Left hindlimb (tissue), 1 donor: ENCODE data around the gene METTL8.

Experiments used
- DNase-seq: peaks from one replicate; pipeline ENCODE4 v3.0.0-alpha.2; 2018

METTL8 gene, protein sequence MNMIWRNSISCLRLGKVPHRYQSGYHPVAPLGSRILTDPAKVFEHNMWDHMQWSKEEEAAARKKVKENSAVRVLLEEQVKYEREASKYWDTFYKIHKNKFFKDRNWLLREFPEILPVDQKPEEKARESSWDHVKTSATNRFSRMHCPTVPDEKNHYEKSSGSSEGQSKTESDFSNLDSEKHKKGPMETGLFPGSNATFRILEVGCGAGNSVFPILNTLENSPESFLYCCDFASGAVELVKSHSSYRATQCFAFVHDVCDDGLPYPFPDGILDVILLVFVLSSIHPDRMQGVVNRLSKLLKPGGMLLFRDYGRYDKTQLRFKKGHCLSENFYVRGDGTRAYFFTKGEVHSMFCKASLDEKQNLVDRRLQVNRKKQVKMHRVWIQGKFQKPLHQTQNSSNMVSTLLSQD

DNA sequence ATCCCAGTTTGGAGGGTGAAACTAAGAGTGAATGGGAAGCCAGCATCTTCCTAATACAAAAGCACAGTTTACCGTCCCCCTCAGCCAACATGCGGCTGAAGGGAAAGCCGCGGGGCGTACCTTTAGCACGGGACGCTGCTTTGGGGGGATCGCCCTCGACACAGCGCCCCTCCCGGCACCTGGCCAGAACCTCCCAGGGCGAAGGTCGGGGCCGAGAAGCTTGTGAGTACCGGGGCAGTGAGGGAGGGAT lies at the start of gene METTL8:
Gene METTL8 (minus strand): TSS at position 228 of the 250 bp plus-strand sequence. CDS start 41,805 bp downstream, outside the sequence.
- DNase-seq = no peak

DNA sequence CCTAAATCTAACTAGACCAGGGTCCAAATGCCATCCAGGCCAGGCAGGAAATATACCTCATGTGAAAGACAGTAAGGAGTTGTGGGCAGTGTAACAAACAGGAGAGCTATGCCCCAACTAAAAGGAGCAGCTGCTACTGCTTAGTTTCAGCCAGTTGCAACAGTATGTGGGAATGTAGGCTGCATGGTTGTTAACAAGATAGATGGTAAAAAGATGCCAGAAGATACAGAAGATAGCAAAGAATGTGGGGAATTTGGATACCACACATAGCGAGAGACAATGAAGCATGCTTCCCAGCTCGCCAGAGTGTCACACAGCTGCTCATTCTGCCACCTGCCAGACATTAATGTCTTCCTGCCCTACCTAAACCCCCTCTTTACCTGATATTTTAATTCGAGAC lies 49.1 kb upstream of the METTL8 start:
- DNase-seq = peak; percentile 28

DNA sequence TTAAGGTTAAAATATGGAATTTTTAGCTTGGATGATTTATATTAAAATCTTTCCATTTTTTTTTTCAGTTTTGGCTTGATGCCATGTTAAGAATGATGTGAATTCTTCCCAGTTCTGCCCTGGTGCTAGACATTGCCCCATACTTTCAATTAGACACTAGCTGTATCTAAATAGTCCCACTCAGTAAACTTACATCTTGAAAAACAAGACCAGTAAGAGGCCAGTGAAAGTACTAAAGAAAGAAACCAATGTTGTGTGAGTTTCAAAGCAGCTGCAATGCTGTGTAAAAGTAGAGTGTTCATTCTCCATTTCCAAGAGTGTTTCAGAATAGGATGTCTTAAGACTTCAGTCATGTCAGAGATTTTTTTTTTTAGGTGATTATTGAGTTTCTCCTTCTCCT lies 48.5 kb upstream of the METTL8 start:
- no peak for DNase-seq

DNA sequence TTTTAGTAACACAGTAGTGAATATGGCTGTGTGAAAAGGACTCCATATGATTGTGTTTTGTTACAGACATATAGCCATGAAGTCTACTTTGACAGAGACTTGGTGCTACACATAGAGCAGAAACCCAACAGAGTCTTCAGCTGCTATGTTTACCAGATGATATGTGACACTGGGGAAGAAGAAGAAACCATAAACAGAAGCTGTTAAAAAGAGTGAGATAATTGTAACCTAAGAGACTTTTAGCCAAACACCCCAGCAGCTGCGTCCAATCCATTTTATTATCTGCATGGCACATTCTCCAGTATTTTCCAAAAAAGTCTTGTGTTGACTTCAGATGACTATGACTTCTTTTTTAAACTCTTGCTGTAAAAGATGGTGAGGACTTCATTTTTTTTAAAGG lies 47.1 kb upstream of the METTL8 start:
- DNase-seq = no peak

DNA sequence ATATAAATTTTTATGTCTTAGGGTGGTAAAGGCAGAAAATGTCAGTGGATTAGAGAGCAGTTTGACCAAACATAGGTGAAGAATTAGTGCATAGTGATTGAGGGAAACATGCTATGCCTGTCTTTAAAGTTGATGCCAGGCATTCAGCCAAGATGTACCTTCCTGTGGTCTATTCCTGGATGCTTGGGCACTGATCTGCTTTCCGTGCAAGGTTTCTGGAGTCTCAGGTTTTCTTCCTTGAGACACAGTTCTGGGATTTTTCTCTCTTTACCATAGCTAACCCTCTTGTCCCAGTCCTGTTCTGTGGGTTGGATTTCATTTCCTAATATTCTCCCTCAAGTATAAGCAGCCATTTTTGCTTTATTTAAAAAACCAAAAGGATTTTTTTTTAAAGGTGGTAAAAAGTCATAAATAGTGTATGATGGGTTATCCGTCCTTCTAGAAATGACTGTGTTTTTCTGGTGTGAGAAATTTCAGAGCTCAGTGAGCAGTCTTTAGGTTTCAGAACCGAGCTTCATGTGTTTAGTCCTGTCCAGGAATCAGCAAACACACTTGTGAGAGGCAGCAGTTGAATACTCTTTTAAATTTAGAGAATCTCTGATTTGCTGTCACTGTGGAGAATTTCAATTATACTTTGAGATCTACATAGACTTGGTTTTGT lies 45.5 kb upstream of the METTL8 start:
- DNase-seq = no peak

DNA sequence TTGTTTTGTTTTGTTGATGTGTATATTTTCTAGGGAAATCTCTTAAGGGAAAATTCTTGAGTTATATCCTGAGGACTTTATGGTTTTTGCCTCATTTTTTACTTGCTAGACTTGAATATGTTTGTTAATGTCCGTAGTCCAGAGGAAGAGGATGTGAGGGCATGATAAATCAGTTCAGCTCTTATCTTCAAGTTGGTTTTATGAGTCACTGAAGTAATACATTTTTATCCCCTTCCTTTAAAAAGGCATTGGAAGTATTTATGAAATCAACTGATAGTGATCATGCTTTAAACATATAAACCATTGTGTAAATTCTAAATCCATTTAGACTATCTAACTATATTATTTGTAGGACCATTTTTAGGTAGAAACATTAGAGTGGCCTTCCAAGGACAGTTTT lies 44.6 kb upstream of the METTL8 start:
- no peak for DNase-seq

DNA sequence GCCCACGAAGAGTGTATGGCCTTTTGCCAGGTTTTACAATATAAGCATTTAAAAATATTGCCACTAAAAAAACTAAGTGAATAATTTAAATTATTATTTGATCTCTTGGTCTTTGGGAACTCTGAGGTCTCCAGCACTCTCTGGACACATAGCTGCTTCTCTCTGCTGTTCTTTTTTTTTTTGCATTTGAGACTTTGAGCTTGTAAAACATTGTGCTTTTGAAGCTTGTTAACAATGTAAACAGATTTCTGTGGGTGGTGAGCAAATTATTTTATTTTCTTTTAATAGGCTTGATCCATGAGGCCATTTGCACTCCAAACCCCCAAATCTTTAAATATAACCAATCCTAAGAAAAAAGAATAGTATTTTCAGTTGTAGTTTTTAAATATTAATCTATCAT lies 42.2 kb upstream of the METTL8 start:
- no peak for DNase-seq

DNA sequence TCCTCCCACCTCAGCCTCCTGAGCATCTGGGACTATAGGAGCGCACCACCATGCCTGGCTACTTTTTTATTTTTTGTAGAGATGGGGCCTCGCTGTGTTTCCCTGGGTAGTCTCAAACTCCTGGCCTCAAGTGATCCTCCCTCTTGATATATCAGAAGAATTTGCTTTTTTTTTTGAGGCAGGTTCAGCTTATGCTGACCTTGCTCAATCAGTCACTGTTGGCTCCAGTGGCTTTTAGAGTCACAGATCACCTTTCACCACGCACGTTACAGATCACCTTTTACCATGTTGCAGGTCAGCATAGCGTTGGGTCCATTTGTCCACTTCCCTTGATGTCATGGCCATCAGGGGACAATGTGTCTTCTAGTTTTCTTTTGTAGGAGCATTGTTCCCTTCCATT lies 36.3 kb upstream of the METTL8 start:
- DNase-seq = no peak

DNA sequence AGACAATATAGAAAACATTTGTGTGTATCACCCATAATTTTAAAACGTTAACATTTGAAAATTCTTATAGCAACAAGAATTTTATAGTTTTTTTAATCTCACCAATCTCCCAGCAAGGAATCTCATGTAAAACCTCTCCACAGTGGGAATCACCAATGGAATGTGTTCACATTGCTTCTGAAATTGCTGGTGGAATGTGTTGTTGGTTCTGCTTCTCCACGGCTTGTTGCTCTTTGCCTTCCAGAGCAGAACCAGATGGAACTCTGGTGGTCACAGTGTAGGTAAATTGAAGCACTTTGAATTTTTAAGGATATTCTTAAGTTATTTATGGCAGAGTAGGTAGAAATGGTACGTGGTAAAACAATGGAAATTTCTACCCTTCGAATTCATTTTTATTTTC lies 35.4 kb upstream of the METTL8 start:
- DNase-seq = no peak

DNA sequence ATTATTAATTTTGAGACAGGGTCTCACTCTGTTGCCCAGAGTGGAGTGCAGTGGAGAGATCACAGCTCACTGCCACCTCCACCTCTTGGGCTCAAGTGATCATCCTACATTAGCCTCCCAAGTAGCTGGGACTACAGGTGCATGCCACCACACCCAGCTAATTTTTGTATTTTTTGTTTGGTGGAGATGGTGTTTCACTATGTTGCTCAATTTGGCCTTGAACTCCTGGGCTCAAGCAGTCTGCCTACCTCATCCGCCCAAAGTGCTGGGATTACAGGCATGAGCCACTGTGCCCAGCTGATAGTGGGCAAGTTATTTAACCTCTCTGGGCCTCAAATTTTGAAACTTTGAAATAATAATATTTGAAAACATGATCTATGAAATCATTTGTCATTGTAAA lies 26.7 kb upstream of the METTL8 start:
- DNase-seq = no peak

DNA sequence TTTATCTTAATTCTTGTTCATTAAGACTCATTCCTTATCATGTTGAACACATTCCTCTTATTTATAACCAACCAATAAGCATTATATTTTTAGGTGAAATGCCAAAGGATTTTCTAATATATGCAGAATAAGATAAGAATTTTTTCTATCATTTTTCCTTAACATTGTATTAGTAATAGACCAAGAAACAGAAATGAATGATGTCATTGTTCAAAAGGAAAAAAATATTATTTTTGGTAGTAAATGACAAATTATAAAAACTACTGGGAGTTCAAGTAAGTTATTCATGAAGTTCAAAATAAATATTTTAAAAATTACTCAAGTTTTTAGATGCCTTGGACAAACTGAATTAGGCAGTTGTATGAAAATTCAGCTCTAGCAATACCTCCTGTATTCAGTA lies 25.7 kb upstream of the METTL8 start:
- DNase-seq = no peak

DNA sequence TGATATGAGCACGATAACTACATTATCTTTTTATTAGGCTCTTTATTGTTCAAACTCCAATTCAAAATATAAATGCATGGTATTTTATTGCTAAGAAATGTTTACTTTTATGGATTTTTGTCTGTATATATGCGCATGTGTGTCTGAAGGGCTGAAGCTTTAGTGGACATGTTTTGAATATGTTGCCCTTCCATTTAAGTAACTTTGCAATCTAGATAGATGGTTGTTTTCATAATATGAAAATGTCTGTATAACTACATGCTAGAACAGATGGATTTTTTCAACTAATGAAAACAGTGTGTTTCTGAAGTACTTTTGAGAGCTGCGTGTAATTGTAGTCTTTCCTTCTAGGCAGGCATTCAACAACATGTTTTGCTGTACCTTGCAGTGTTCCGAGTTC lies 19.0 kb upstream of the METTL8 start:
- DNase-seq = no peak

DNA sequence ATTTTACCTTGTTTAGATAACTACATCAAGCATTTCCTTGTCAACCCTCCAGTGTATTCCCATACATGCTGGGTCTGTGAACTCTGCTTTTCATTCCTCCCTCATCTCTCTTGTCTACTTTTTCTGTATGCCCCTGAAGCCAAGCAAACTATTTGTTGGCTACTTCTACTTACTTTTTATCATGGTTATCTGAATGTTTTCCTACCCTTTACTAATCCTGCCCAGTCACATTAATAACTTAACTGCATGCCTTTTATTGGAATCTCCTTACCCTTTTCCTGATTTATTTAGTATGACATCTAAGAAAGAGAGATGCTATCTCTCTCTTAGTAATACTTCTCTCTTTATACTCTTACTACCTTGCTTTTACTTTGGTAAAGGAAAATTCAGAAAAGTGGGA lies 17.3 kb upstream of the METTL8 start:
- DNase-seq = no peak

DNA sequence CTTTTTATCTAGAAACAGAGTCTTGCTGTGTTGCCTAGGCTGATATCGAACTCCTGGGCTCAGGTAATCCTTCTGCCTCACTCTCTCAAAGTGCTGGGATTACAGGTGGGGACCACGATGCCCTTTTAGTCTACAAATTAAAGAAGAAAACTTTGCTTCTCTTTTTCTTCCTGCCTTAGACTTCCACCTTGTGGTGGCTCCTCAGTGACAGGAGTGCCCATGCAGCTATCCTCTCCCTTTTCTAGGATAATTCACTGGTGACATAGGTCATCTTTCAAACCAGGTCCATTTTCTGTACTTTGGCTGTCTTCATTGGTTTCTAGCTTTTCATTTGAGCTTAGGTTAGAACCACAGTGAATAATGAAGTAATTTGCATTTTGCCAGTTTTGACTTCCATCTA lies 13.9 kb upstream of the METTL8 start:
- no peak for DNase-seq

DNA sequence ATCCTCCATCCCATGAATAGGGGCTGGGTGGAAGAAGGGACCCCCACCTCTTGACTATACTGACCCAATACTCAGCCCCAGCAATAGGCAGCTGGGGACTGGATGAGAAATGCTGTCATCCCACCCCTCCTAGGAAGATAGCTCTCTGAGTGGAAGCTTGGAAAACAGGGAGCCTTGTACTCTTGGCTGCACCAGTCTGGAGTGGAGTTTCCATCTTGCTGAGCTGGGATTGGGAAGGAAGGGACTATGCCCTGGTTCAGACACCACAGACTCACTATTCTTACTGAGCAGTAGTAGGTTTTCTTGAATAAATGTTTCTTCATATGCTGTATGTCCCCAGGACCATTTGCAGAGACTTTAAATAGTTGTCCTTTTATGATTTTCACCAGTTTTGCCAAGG lies 7.7 kb upstream of the METTL8 start:
- no peak for DNase-seq

DNA sequence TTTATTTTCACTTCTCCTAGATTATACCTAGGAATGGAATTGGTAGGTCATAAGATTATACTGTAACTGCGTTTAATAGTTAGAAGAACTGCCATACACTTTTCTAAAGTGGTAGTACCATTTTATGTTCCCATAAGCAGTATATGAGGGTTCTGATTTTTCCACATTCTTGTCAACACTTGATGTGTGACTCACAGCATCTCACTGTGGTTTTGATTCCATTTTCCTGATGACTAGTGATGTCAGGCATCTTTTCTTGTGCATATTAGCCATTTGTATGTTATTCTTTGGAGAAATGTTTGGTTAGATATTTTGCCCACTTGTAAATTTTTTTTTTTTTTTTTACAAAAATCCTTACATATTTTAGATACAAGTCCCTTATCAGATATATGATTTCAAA lies 2.5 kb upstream of the METTL8 start:
- DNase-seq = no peak

DNA sequence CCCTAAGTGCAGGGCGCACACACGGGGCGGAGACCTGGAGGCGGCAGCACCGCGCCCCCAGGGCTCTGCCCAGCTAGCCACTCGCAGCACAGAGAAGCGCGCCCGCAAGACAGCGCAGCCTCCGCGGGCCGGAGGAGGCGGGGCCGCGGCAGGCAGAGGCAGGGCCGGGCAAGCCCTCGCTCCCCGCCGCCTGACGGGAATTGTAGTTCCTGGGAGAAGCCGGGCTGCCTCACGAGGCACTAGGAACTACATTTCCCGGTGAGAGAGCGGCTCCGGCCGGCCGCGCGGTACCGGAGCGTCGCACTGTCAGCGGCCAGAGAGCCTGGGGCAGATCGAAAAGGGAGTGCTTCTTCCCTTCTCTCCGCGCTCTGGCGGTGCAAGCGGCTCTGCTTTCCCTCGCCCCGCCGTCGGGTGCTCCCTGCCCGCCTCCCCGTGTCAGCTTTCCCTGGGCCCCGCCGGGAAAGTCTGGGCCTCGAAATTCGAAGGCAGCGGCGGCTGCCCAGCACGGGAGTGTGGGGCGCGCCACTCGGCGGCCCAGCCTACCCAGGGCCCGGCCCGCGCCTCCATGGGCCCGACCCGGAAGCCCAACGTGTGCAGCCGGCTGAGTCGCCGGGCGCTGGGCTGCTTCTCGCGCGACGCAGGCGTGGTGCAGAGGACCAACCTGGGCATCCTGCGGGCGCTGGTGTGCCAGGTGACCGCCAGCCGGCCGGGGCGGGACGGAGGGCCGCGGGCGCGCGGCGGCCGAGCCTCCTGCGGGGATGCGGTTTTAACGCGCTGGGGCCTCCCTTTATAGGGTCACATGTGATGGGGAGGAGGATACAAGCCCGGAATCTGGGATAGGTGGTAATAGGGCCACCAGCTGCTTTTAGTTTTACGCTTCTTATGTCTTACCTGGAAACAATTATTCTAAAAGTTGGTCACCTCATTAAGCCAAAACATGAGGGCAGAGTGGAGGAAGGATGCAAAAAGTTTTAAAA lies 511 bp upstream of the METTL8 start, which contains the start of gene DCAF17:
Gene DCAF17 (plus strand): TSS at position 214 of the 977 bp plus-strand sequence. CDS start 352 bp downstream, at position 566.
- DNase-seq = peak; percentile 97

DNA sequence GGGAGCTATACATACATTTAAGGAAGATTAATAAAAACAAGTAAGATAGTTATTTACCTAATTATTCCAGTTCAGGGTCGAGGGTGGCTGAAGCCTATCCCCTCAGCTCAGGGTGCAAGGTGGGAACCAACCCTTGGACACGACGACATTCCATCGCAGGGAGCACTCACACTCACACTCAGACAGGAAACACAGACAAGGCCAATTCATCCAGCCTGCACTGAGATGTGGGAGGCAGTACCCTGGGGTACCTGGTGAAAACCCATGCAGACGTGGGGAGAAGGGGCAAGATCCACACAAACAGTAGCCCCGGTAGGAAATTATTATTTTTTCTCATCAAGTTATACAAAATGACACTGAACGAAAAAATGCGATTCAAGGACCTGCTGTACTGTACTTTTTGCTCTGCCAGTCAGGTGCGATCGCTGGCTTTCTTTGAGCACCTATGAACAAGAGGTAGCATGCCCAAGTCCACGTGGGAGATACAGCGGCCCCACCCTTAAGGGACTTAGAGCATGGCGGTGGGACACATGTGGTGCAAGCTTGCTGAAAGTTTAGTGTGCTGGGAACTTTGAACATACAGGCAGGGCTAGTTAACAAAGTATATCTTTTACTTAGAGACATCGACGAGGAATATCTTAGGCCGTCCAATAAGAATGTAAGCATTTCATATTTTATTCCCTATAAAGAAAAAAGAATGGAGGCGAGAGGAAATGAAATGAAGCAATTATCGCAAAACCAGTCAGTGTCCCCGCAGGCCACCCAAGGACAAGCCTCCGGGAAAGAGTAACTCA lies 624 bp downstream of the METTL8 start:
- DNase-seq = no peak

DNA sequence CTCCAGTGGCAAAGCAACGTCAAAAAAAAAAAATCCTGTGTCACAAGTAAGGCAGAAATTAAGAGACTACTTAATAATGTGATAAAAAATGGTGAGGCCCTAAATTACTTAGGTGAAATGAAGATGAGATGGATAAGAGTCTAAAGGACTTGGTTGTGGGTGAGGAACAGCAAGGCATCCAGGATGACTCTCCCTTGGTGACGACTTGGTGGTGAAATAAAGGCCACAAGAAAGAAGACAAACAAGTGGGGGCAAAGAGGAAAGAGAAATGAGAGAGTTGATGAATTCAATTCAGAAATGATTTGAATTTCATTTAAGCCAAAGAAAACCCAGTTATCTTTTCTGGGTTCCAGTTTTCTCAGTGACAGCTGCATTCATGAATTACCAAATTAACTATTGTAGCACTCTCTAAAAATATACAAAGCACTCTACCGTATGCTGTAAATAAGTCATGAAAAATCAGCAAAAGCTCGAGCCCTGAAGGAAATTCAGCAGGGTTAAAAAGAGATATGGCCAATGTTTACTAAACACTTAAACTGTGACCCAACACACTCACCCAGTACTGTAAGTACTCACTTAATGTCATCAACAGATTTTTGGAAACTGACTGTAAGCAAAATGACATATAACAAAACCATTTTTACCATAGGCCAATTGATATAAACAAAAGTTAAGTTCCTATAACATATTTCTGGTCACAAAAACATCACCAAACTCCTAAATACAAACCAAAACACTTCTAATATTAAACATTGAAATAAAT lies 1.4 kb downstream of the METTL8 start:
- no peak for DNase-seq

DNA sequence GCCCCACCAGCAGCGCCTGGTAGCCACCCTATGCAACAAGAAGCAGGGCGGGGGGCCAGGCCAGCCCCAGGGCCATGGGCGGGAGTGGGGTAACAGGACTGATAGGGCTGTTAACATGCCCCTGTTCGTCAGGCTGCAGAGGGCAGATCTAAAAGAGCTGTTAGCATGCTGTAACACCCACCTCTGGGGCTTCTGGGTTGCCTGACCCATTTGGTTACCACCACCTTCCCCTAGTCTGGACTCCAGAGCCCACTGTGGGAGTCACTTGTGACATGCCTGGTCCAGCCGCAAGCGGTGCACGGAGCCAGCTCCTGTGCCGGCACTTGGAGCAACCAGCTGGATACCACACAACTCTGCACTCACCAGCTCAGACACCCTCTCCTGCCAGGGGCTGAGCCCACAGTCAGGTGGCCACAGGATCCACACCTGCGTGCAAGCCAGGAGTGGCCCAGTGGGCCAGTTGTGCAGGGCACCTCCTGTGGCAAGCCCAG lies 2.1 kb downstream of the METTL8 start:
- no peak for DNase-seq

DNA sequence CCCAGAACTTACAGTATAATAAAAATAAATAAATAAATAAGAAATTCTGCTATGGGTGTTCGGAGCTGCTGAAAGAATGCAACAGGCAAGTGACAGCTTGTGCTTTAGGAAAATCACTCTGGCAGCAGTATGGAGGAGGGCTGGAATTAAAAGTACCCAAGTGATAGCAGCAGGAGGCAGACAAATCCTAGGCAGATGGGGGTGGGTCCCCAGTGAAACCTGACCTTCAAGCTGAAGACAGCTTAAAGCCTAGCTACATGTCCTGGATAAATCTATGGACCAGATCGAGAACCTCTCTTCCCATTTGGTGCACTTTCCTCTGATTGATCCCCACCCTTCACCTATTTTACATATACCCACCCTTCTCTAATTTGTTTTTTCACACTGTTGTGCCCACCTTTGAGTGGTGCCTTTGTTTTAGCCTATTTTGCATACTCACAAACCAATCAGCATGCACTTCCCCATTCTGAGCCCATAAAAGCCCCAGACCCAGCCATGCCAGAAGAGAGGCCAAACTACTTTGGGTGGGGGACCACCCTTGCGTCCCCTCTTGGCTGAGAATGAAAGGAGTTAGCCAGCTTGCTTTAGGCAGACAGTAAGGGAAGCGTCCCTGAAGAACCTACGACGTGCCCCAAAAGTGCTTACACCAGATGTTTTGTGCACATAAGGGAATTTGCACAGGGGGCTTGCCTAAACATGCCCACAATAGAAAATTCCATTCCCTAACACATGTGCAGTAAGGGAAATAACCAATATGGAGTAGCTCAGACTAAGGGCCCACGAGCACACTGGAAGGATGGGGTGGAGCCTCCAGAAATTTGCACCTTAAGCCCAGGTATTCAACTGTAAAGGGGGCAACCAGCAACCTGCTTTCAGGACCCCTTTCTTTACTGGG lies 3.0 kb downstream of the METTL8 start:
- DNase-seq = no peak
